ENCODE results near the gene CDH16.
"Not testable (repeated sequence)": the region's sequence is repeated elsewhere in the genome, so short reads cannot be mapped to it uniquely, and the experiment has no call there.

Gene CDH16

GRCh38 chr16:66871840-66872239 lies 46.8 kb downstream of the CDH16 start:
- DNase-seq (ENCODE audit: low read depth) = no peak

DNA sequence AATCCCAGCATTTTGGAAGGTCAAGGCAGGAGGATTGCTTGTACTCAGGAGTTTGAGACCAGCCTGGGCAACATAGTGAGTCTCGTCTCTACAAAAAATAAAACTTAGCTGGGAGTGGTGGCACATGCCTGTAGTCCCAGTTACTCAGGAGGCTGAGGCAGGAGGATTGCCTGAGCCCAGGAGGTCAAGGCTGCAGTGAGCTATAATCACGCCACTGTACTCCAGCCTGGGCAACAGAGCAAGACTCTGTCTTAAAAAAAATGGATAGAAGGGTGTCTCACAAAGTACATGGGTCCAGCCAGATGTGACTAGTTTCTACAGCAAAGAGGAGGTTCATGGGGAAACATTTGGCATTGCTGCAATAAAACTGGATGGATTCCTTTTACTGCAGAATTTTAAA lies 47.3 kb downstream of the CDH16 start:
- not testable (repeated sequence) for DNase-seq (ENCODE audit: low read depth)

DNA sequence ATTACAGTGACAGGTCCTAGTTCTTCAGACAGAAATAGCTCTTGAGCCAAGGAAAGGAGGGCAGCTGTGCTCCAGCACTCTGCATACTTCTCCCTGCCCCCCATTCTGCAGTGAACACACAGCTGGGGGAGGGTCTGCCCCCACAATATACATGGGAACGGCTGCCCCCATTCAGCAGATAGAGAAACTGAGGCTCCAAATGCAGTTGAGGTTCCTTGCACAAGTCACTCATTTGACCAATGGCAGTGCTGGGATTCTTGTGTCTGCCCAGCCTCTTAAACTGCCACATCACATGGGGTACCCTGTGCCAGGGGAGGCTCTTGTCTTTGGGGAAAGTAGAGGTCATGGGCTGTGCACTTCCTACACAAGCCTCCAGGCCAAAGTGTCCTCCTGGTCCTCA lies 49.3 kb downstream of the CDH16 start:
- no peak for DNase-seq (ENCODE audit: low read depth)

DNA sequence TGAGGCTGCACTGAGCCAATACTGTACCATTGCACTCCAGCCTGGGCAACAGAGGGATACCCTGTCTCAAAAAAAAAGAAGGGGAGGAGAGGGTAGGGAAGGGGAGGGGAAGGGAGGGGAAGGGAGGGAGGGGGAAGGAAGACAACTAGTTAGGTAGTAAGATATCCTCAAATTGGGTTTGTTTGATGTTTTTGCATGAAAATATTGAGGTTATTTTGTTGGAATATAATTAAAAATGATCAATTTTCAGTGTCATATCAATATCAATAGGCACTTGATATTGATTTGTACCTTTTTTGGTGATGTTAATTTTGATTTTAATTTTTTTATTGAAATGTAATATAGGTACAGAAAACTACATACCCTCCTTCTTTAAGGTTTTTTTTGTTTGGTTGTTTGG lies 55.0 kb downstream of the CDH16 start:
- no peak for DNase-seq (ENCODE audit: low read depth)

DNA sequence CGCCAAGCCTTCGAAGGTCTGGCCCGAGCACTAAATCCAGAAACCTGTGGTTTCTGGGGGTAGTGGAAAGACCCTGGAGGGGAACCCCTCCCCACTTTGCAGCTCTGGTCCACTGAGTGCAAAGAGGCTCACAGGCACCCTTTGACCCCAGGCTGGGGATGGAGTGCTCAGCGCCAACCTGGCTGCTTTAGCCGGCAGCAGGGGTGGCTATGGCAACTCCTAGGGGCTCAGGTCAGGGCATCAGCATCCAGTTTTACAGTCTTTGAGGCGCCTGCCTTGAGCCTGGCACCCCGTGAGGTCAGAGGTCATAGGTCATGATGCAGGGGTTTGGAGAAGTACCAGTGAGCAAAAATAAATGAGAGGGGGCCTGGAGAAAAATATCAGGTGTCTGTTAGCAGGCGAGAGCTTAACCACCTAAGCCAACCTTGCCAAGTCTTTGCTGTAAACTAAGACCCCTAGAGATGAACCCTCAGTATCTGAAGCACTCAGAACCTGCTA lies 56.6 kb downstream of the CDH16 start:
- DNase-seq (ENCODE audit: low read depth) = no peak

DNA sequence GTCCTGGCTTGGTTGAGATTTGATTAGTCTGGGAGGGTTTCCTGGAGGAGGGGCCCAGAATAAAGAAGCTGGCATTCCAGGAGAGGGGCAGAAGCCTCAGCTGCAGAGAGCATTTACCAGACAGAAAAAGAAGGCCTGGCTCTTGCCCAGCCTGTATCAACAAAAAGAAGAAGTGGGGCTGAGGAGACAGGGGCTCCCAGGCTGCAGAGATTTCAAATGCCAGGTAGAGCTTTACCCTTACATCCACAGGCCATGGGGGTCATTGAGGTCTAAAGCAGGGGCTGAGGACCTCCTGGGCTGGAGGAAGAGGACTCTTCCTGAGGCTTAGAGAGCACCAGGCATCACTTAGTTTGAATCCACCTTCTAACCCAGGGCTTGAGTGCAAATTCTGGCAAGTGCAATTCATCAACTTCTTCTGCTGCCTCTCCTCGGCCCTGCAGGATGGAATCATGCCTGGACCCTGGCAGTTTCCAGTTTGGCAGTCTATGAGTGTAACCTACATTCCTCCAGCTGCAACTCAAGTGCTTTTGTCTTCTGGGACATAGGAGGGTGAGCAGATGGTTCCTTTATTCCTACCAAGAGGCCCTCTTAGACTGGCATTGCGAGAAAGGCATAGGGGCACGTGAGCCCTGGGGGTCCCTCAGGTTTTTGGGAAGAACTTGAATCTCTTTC lies 59.2 kb downstream of the CDH16 start:
- no peak for DNase-seq (ENCODE audit: low read depth)

DNA sequence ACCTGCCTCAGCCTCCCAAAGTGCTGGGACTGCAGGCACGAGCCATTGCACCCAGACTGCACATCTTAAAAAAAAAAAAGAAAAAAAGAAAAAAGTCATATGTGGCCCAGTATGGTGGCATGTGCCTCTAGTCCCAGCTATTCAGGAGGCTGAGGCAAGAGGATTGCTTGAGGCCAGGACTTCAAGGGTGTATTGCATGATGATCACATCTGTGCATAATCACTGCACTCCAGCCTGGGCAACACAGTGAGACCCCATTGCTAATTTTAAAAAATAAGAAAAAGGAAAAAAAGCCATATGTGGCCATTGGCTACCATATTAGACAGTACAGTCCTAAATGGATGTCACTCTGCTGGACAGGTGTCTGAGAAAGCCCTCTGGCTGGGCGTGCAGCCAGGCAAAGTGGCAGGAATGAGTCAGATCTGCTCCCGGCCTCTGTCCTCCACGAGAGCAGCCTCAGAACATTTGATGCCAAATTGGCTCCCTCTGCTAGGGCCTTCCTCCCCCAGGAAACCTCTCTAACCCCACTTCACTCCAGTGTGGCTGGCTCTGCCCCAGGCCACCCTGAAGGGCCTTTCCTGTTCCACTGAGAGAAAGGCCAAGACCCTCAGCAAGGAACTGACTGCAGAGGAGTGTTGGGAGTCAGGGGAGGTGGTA lies 59.8 kb downstream of the CDH16 start:
- no peak for DNase-seq (ENCODE audit: low read depth)
